ENCODE data around the gene ZEB2. TPM values are rescaled to one million over a fixed set of nuclear protein-coding genes. Genes with fewer than 3 reads are reported as not detected.

ZEB2 gene
- total RNA-seq, 1 donor from 2014 or later: 89.1 TPM

- Histone ChIP-seq H3K27ac (replicated peaks) (peak overlapping the region; percentile 98), H3K36me3 (no peaks in the 10 kb centered on the region), H3K4me3 (peak overlapping the region; percentile 85), H3K27me3 (ENCODE audit: low read depth) (peaks cover 6% of the 10 kb centered on the region), H3K4me1 (peaks cover 61% of the 10 kb centered on the region), H3K9me3 (replicated peaks) (no peaks in the 10 kb centered on the region)
- TF ChIP-seq CTCF (IDR thresholded peaks at IDR 0.05; ENCODE audit: borderline replicate concordance): no peak
- DNase-seq: peak; percentile 65
- intact Hi-C loops (cut with micrococcal nuclease): loop anchor here (10.0 kb wide), 1 partner anchor 192 kb away; no protein-coding TSS in a partner anchor
Measured at GRCh38 chr2:144516981-144517865, 2.7 kb downstream of the ZEB2 start.

- peak overlapping the region; percentile 98 for H3K27ac ChIP-seq (replicated peaks)
- H3K27me3 ChIP-seq (ENCODE audit: low read depth): peaks cover 6% of the 10 kb centered on the region
- H3K4me1 ChIP-seq: peaks cover 65% of the 10 kb centered on the region
- no peak for TF ChIP-seq CTCF (IDR thresholded peaks at IDR 0.05; ENCODE audit: borderline replicate concordance)
- intact Hi-C loops (cut with micrococcal nuclease): loop anchor here (10.0 kb wide), 1 partner anchor 192 kb away; no protein-coding TSS in a partner anchor
- peak; percentile 37 for DNase-seq
- no peaks in the 10 kb centered on the region for H3K9me3 ChIP-seq (replicated peaks)
- no peaks in the 10 kb centered on the region for H3K36me3 ChIP-seq
- H3K4me3 ChIP-seq: peak overlapping the region; percentile 85
Measured at GRCh38 chr2:144516411-144516980, 3.4 kb downstream of the ZEB2 start.

- no peaks in the 10 kb centered on the region for H3K36me3 ChIP-seq
- DNase-seq: peak; percentile 68
- TF ChIP-seq CTCF (IDR thresholded peaks at IDR 0.05; ENCODE audit: borderline replicate concordance): no peak
- intact Hi-C loops (cut with micrococcal nuclease): loop anchor here (10.0 kb wide), 1 partner anchor 191 kb away; no protein-coding TSS in a partner anchor
- H3K4me1 ChIP-seq: peaks cover 70% of the 10 kb centered on the region
- peaks cover 6% of the 10 kb centered on the region for H3K27me3 ChIP-seq (ENCODE audit: low read depth)
- H3K4me3 ChIP-seq: peak overlapping the region; percentile 85
- H3K27ac ChIP-seq (replicated peaks): peak overlapping the region; percentile 98
- no peaks in the 10 kb centered on the region for H3K9me3 ChIP-seq (replicated peaks)
Measured at GRCh38 chr2:144515696-144516410, 4.1 kb downstream of the ZEB2 start.

GRCh38 chr2:144515099-144515695 is 4.7 kb downstream of the ZEB2 start:
- Histone ChIP-seq H3K4me3 (peak overlapping the region; percentile 85), H3K4me1 (peaks cover 71% of the 10 kb centered on the region), H3K27ac (replicated peaks) (peak overlapping the region; percentile 98), H3K27me3 (ENCODE audit: low read depth) (peaks cover 6% of the 10 kb centered on the region), H3K36me3 (no peaks in the 10 kb centered on the region), H3K9me3 (replicated peaks) (no peaks in the 10 kb centered on the region)
- intact Hi-C loops (cut with micrococcal nuclease): loop anchor here (10.0 kb wide), 1 partner anchor 190 kb away; no protein-coding TSS in a partner anchor
- no peak for TF ChIP-seq CTCF (IDR thresholded peaks at IDR 0.05; ENCODE audit: borderline replicate concordance)
- DNase-seq: no peak

- no peak for DNase-seq
- Histone ChIP-seq H3K4me3 (peak overlapping the region; percentile 85), H3K9me3 (replicated peaks) (no peaks in the 10 kb centered on the region), H3K36me3 (no peaks in the 10 kb centered on the region), H3K4me1 (peaks cover 75% of the 10 kb centered on the region), H3K27me3 (ENCODE audit: low read depth) (peaks cover 6% of the 10 kb centered on the region), H3K27ac (replicated peaks) (peak overlapping the region; percentile 98)
- intact Hi-C loops (cut with micrococcal nuclease): loop anchor here (10.0 kb wide), 1 partner anchor 190 kb away; no protein-coding TSS in a partner anchor
- no peak for TF ChIP-seq CTCF (IDR thresholded peaks at IDR 0.05; ENCODE audit: borderline replicate concordance)
Measured at GRCh38 chr2:144514616-144515091, 5.3 kb downstream of the ZEB2 start.
